ENCODE measurements around the gene HBQ1. TPM values are rescaled to one million over a fixed set of nuclear protein-coding genes. Genes with fewer than 3 reads are reported as not detected.
"Not testable (repeated sequence)": the region's sequence is repeated elsewhere in the genome, so short reads cannot be mapped to it uniquely, and the experiment has no call there.

Gene HBQ1
- total RNA-seq, 4 donors from 2014 or later = 1.2 TPM; not detected in 3

DNA sequence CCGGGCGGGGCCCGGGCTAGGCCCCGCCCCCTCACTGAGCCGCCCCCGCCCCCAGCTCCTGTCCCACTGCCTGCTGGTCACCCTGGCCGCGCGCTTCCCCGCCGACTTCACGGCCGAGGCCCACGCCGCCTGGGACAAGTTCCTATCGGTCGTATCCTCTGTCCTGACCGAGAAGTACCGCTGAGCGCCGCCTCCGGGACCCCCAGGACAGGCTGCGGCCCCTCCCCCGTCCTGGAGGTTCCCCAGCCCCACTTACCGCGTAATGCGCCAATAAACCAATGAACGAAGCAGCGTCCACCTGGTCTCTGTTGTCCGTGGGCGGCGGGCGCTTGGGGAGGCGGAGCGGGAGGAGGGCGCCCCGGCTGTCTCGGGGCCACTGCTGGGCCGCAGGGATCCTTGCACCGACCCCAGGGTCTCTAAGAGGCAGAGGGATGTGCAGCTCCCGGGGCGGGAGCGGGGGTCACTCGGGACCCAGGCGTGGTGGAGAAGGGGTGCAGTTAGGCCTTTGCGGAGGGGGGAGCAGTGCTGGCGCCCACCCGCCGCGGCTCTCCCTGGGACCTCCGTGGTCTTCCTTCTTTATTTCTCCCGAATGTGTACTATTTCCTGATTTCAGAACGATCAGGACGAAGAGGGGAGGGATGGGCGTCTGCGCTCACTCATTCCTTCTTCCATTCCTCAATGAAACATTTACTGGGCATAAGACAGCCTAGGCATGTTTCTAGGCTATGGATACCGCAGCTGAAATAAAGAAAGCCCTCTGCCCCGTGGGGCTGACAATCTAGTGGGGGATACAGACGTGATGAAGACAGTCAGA is 25.8 kb upstream of the HBQ1 start:
- Histone ChIP-seq H3K9me3 (no peaks in the 10 kb centered on the region), H3K27me3 (peaks cover 3 to 67% (median 27%) of the 10 kb centered on the region in 4 donors), H3K27ac (replicated peaks in 1 of 4) (no peak overlapping the region), H3K36me3 (no peaks in the 10 kb centered on the region), H3K4me3 (peak overlapping the region; percentile 46 to 56 (median 49)), H3K4me1 (peaks cover 8 to 11% (median 10%) of the 10 kb centered on the region in 4 donors)
- intact Hi-C loops (cut with DNase I) = no loop called here
- DNase-seq (ENCODE audit: extremely low spot score) = no peak
- 3% methylated on average over 33 of the region's 59 CpGs for WGBS
- TF ChIP-seq EP300 (IDR thresholded peaks at IDR 0.05) (no peak), POLR2AphosphoS5 (IDR thresholded peaks at IDR 0.05) (no peak)

DNA sequence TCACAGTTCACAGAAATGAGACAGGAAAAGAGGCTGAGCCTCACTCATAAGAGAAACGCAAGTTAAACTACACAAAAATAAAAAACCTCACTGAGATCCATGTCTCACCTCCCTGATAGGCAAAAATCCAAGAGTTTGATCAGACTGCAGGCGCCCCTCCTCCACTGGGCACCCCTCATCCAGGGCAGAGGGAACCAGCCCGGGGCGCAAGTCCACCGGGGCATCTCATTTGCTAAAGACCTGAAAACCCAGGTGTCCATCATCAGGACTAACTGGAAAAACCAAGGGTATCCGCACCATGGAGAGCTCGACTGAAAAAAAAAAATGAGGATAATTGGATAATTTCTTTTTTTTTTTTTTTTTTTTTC is 25.2 kb upstream of the HBQ1 start:
- Histone ChIP-seq H3K36me3 (no peaks in the 10 kb centered on the region), H3K27ac (replicated peaks in 1 of 4) (no peak overlapping the region), H3K9me3 (no peaks in the 10 kb centered on the region), H3K27me3 (peaks cover 3 to 66% (median 27%) of the 10 kb centered on the region in 4 donors), H3K4me1 (peaks cover 8 to 11% (median 10%) of the 10 kb centered on the region in 4 donors), H3K4me3 (peak overlapping the region in 1 of 4 donors; percentile 56)
- WGBS = 78% methylated on average over 7 of the region's 7 CpGs
- TF ChIP-seq POLR2AphosphoS5 (IDR thresholded peaks at IDR 0.05) (no peak), EP300 (IDR thresholded peaks at IDR 0.05) (no peak), POLR2A (IDR thresholded peaks at IDR 0.05; ENCODE audit: low read depth) (no peak), CTCF (IDR thresholded peaks at IDR 0.05) (no peak)
- intact Hi-C loops (cut with DNase I) = no loop called here
- no peak for DNase-seq (ENCODE audit: extremely low spot score)

DNA sequence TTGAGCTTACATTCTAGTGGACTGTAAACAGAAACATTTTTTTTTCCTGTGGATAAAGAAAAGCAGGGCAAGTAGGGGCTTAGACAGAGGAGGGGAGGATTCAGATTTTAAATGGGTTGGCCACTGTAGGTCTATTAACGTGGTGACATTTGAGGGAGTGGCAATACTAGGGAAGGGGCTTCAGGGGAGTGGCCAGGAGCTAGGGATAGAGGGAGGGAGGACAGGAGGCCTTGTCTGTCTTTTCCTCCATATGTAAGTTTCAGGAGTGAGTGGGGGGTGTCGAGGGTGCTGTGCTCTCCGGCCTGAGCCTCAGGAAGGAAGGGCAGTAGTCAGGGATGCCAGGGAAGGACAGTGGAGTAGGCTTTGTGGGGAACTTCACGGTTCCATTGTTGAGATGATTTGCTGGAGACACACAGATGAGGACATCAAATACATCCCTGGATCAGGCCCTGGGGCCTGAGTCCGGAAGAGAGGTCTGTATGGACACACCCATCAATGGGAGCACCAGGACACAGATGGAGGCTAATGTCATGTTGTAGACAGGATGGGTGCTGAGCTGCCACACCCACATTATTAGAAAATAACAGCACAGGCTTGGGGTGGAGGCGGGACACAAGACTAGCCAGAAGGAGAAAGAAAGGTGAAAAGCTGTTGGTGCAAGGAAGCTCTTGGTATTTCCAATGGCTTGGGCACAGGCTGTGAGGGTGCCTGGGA is 21.0 kb upstream of the HBQ1 start:
- H3K4me3 ChIP-seq = no peak overlapping the region
- DNase-seq (ENCODE audit: extremely low spot score) = no peak
- H3K27me3 ChIP-seq = peaks cover 0 to 88% (median 26%) of the 10 kb centered on the region in 4 donors
- peaks cover 6 to 9% (median 8%) of the 10 kb centered on the region in 4 donors for H3K4me1 ChIP-seq
- H3K9me3 ChIP-seq = no peaks in the 10 kb centered on the region
- H3K36me3 ChIP-seq = no peaks in the 10 kb centered on the region
- 43% methylated on average over 6 of the region's 6 CpGs for WGBS
- intact Hi-C loops (cut with DNase I) = no loop called here
- no peak overlapping the region for H3K27ac ChIP-seq (replicated peaks in 1 of 4)
- no peak for TF ChIP-seq CTCF (IDR thresholded peaks at IDR 0.05)
- no peak for TF ChIP-seq POLR2AphosphoS5 (IDR thresholded peaks at IDR 0.05)
- no peak for TF ChIP-seq EP300 (IDR thresholded peaks at IDR 0.05)
- TF ChIP-seq POLR2A (IDR thresholded peaks at IDR 0.05; ENCODE audit: low read depth) = no peak

DNA sequence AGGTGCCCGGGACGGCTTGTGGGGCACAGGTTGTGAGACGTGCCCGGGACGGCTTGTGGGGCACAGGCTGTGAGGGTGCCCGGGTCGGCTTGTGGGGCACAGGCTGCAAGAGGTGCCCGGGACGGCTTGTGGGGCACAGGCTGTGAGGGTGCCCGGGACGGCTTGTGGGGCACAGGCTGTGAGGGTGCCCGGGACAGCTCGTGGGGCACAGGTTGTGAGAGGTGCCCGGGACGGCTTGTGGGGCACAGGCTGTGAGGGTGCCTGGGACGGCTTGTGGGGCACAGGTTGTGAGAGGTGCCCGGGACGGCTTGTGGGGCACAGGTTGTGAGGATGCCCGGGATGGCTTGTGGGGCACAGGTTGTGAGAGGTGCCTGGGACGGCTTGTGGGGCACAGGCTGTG is 20.0 kb upstream of the HBQ1 start:
- H3K36me3 ChIP-seq; intact Hi-C loops (cut with DNase I); DNase-seq (ENCODE audit: extremely low spot score); H3K27ac ChIP-seq (replicated peaks in 1 of 4); H3K9me3 ChIP-seq; H3K4me3 ChIP-seq; H3K4me1 ChIP-seq: not testable (repeated sequence)
- peaks cover 0 to 83% (median 20%) of the 10 kb centered on the region in 4 donors for H3K27me3 ChIP-seq
- 64% methylated on average over 6 of the region's 20 CpGs for WGBS

DNA sequence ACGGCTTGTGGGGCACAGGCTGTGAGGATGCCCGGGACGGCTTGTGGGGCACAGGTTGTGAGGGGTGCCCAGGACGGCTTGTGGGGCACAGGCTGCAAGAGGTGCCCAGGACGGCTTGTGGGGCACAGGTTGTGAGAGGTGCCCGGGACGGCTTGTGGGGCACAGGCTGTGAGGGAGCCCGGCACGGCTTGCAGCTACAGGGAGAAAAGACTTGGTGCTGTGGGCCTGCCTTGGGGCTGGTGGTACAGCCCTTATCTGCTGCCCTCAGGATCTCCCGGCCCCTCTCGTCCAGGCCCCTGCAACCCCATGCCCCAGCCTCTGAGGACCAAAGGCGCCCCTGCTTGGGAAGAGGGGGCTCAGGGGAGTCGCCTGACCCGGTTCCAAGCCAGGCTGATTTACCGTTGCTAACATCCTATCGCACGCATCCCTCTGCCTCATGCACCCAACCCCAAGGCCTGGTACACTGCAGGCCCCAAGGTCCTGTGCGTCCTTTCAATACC is 19.5 kb upstream of the HBQ1 start:
- Histone ChIP-seq H3K27me3 (peaks cover under 1 to 83% (median 23%) of the 10 kb centered on the region in 4 donors), H3K9me3 (no peaks in the 10 kb centered on the region), H3K27ac (replicated peaks in 1 of 4) (no peak overlapping the region), H3K4me3 (no peak overlapping the region), H3K4me1 (peaks cover 8 to 9% (median 9%) of the 10 kb centered on the region in 4 donors), H3K36me3 (no peaks in the 10 kb centered on the region)
- TF ChIP-seq POLR2AphosphoS5 (IDR thresholded peaks at IDR 0.05) (no peak), EP300 (IDR thresholded peaks at IDR 0.05) (no peak), POLR2A (IDR thresholded peaks at IDR 0.05; ENCODE audit: low read depth) (no peak), CTCF (IDR thresholded peaks at IDR 0.05) (no peak)
- intact Hi-C loops (cut with DNase I) = no loop called here
- DNase-seq (ENCODE audit: extremely low spot score) = no peak
- WGBS = 59% methylated on average over 14 of the region's 18 CpGs

Measured in esophagus muscularis mucosa (tissue), 4 donors.